PC-3 (cell line): ENCODE measurements around the gene OXCT1. TPM values are rescaled to one million over a fixed set of nuclear protein-coding genes. Genes with fewer than 3 reads are reported as not detected.

Source experiments
- ATAC-seq: fragments of 200-7000 bp; cut with Tn5 transposase; 2 replicates; pipeline ENCODE4 v1.9.1; 2020; ENCODE audit warnings: mild to moderate bottlenecking, moderate library complexity
- BruUV-seq: library from RNA; stranded (reverse); fragments of 400-500 nt; replicated peaks from 2 replicates; lab custom pipeline; 2021; lab: Mats Ljungman, UMichigan
- CTCF ChIA-PET: fragments of 300-600 bp; sonication (Branson Sonifier 250); formaldehyde crosslinking; loops from one replicate; lab custom pipeline; 2022; ENCODE audit warnings: antibody characterized with exemption; lab: Charles Lee
- POLR2A ChIA-PET: fragments of 300-600 bp; sonication (Branson Sonifier 250); formaldehyde crosslinking; loops from one replicate; lab custom pipeline; 2022; ENCODE audit warnings: antibody characterized with exemption; ENCODE audit not compliant: unreplicated experiment; lab: Charles Lee
- DNase-seq: peaks from one replicate; pipeline ENCODE4 v3.0.0-alpha.2; 2015
- H2AFZ ChIP-seq: fragments of 300-600 bp; sonication (generic); 2 replicates; pipeline ENCODE4 v1.6.0; 2016; ENCODE audit warnings: antibody characterized with exemption, low read length
- H3F3A ChIP-seq: fragments of 300-600 bp; sonication (generic); one replicate; pipeline ENCODE4 v1.6.0; 2017; ENCODE audit warnings: antibody characterized with exemption, low read length, control low read depth, mild to moderate bottlenecking; ENCODE audit not compliant: unreplicated experiment
- H3K27ac ChIP-seq: fragments of 300-600 bp; sonication (generic); 2 replicates; pipeline ENCODE4 v1.5.1; 2016; ENCODE audit warnings: mild to moderate bottlenecking, low read length
- H3K27me3 ChIP-seq: fragments of 300-600 bp; sonication (generic); 2 replicates; pipeline ENCODE4 v1.6.1; 2016; ENCODE audit warnings: low read length, mixed read lengths
- H3K36me3 ChIP-seq: fragments of 300-600 bp; sonication (generic); 2 replicates; pipeline ENCODE4 v1.6.1; 2016; ENCODE audit warnings: low read depth, mixed run types, low read length, mixed read lengths
- H3K4me1 ChIP-seq: fragments of 300-600 bp; sonication (generic); 2 replicates; pipeline ENCODE4 v1.5.1; 2016; ENCODE audit warnings: low read length; ENCODE audit not compliant: insufficient read depth
- H3K4me2 ChIP-seq: fragments of 300-600 bp; sonication (generic); 2 replicates; pipeline ENCODE4 v1.6.0; 2016; ENCODE audit warnings: low read length
- H3K4me3 ChIP-seq: fragments of 300-600 bp; sonication (generic); 2 replicates; pipeline ENCODE4 v1.5.1; 2016; ENCODE audit warnings: mild to moderate bottlenecking, low read length, mixed read lengths
- H3K79me2 ChIP-seq: fragments of 300-600 bp; sonication (generic); 2 replicates; pipeline ENCODE4 v1.6.1; 2017; ENCODE audit warnings: low read length, mixed read lengths
- H3K9ac ChIP-seq: fragments of 300-600 bp; sonication (generic); 2 replicates; pipeline ENCODE4 v1.6.0; 2016; ENCODE audit warnings: mild to moderate bottlenecking, low read length
- H3K9me2 ChIP-seq: fragments of 300-600 bp; sonication (generic); replicated peaks from 2 replicates; pipeline ENCODE4 v1.6.1; 2016; ENCODE audit warnings: mixed run types, low read length, mixed read lengths
- H3K9me3 ChIP-seq: fragments of 300-600 bp; sonication (generic); 2 replicates; pipeline ENCODE4 v1.6.1; 2016; ENCODE audit warnings: low read length, mixed read lengths
- H4K20me1 ChIP-seq: fragments of 300-600 bp; sonication (generic); 2 replicates; pipeline ENCODE4 v1.6.1; 2016; ENCODE audit warnings: low read length, mixed read lengths
- EZH2 ChIP-seq: fragments of 300-600 bp; sonication (generic); IDR thresholded peaks from one replicate; pipeline ENCODE4 v1.6.1; 2017; ENCODE audit warnings: antibody characterized with exemption, mild to moderate bottlenecking, low read length; ENCODE audit not compliant: unreplicated experiment
- EZH2phosphoT487 ChIP-seq: fragments of 300-600 bp; sonication (generic); IDR thresholded peaks from 2 replicates; pipeline ENCODE4 v1.6.1; 2018; ENCODE audit warnings: mild to moderate bottlenecking, antibody characterized with exemption, low read length, borderline replicate concordance
- intact Hi-C: fragments of 100-400 bp; cut with micrococcal nuclease; formaldehyde crosslinking; loops from 2 replicates; pipeline ENCODE4 v1.9.0; 2023
- total RNA-seq: library from RNA; depleted of rRNA; stranded (reverse); fragments of >200 nt; gene quantifications from 2 replicates; pipeline ENCODE4 v1.2.3, GENCODE V29; 2014
- TF ChIP-seq, protein P1 (sequence below): fragments of 300-600 bp; sonication (generic); conservative IDR thresholded peaks from 2 replicates; pipeline ENCODE4 v1.5.1; 2017; ENCODE audit warnings: antibody characterized with exemption, low read depth, mild to moderate bottlenecking, low read length

OXCT1 gene
- total RNA-seq, 1 experiment from 2014 or later, result 25.5 TPM

DNA sequence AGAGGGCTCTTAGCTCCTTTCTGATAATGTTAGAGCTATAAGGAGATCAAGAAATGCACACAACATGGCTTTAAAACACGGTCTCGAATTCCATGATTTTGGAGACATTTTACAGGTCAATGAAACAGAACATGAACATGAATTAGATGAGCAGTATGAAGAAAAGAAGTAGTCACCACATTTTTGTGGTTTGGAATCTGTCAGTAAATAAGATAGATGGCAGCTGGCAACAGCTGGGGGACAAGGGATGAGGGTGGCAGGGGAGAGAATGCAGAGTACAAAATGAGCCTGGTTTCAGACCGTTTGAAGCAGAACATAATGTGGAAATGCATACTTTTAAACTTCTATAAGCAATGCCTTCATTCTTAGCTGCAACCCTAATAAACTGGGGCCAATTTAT is 107.1 kb downstream of the OXCT1 start:
- no peaks in the 10 kb centered on the region for H4K20me1 ChIP-seq
- BruUV-seq, result no TSS peak
- H2AFZ ChIP-seq, result no peak overlapping the region
- TF ChIP-seq EZH2phosphoT487 (no peak), EZH2 (no peak)
- TF ChIP-seq, protein P1, sequence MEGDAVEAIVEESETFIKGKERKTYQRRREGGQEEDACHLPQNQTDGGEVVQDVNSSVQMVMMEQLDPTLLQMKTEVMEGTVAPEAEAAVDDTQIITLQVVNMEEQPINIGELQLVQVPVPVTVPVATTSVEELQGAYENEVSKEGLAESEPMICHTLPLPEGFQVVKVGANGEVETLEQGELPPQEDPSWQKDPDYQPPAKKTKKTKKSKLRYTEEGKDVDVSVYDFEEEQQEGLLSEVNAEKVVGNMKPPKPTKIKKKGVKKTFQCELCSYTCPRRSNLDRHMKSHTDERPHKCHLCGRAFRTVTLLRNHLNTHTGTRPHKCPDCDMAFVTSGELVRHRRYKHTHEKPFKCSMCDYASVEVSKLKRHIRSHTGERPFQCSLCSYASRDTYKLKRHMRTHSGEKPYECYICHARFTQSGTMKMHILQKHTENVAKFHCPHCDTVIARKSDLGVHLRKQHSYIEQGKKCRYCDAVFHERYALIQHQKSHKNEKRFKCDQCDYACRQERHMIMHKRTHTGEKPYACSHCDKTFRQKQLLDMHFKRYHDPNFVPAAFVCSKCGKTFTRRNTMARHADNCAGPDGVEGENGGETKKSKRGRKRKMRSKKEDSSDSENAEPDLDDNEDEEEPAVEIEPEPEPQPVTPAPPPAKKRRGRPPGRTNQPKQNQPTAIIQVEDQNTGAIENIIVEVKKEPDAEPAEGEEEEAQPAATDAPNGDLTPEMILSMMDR, result no peak
- H3K36me3 ChIP-seq, result no peaks in the 10 kb centered on the region
- no peak overlapping the region for H3K27ac ChIP-seq
- no peaks in the 10 kb centered on the region for H3K9me2 ChIP-seq
- DNase-seq, result peak; percentile 32
- no peak overlapping the region for H3K4me2 ChIP-seq
- H3K9ac ChIP-seq, result no peak overlapping the region
- intact Hi-C loops, result no loop called here
- POLR2A ChIA-PET, result no interaction called here
- CTCF ChIA-PET, result no interaction called here
- no peaks in the 10 kb centered on the region for H3K79me2 ChIP-seq
- 0 out of 2 replicates have a peak, but pooled peaks cover 5% of the 10 kb centered on the region for H3K4me1 ChIP-seq
- no peaks in the 10 kb centered on the region for H3K9me3 ChIP-seq
- no peaks in the 10 kb centered on the region for H3K27me3 ChIP-seq
- no peaks in the 10 kb centered on the region for H3F3A ChIP-seq
- peak; percentile 50; the same call in 1 of the 2 replicates for ATAC-seq
- H3K4me3 ChIP-seq, result no peak overlapping the region

DNA sequence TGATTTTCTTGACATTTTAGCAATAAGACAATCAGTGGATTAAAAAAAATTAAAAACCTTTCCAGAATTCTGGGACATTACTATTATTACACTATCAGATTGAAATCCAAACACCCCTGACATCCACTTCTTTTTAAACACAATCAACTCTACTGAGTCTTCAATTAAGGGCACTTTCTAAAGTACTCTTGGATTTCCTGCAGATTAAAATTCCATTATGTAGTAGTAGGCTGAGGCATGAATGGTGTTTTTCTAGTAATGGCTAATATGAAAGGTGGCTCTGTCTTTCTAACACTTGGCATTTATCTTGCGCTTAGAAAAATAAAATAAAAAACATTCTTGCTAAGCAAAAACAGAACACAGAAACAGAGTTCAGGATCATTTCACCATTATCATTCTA is 107.8 kb downstream of the OXCT1 start:
- CTCF ChIA-PET, result no interaction called here
- H3K4me2 ChIP-seq, result no peak overlapping the region

DNA sequence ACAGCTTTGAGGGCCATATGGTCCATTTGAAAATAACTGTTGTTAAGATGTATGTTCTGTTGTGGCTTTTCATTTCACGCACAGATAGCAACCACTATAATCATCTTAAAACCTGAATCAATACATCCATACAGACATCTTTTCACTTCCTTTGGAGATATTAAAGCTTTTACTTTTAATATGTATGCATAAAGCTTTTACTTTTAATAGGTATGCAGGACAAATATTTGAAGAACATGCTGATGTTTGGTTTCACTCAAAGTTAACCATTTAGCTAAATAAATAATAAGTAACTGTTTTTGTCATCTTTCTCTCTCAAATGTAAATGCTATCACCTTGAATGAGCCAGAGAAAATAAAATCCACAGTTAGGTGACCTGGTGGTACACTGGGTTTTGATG is 108.6 kb downstream of the OXCT1 start:
- no peaks in the 10 kb centered on the region for H3K36me3 ChIP-seq
- ATAC-seq (peak; percentile 67), DNase-seq (no peak)
- H3K27me3 ChIP-seq, result no peaks in the 10 kb centered on the region
- BruUV-seq, result no TSS peak
- POLR2A ChIA-PET, result no interaction called here
- no peaks in the 10 kb centered on the region for H3K9me3 ChIP-seq
- no peak overlapping the region for H3K4me3 ChIP-seq
- H2AFZ ChIP-seq, result no peak overlapping the region
- H4K20me1 ChIP-seq, result no peaks in the 10 kb centered on the region
- TF ChIP-seq, protein P1, result no peak
- TF ChIP-seq EZH2phosphoT487, result no peak
- no peak for TF ChIP-seq EZH2
- 0 out of 2 replicates have a peak, but pooled peaks cover 5% of the 10 kb centered on the region for H3K4me1 ChIP-seq
- H3K4me2 ChIP-seq, result no peak overlapping the region
- no peaks in the 10 kb centered on the region for H3K79me2 ChIP-seq
- intact Hi-C loops, result loop anchor here (1.0 kb wide), 1 partner anchor 74 kb away; no protein-coding TSS in a partner anchor
- H3K9me2 ChIP-seq, result no peaks in the 10 kb centered on the region
- H3K9ac ChIP-seq, result no peak overlapping the region
- CTCF ChIA-PET, result no interaction called here
- no peak overlapping the region for H3K27ac ChIP-seq
- no peaks in the 10 kb centered on the region for H3F3A ChIP-seq

More for the DNA sequence above, 107.8 kb downstream of the OXCT1 start:
- intact Hi-C loops, result no loop called here
- DNase-seq (no peak), ATAC-seq (no peak)
- H2AFZ ChIP-seq, result no peak overlapping the region
- no peak overlapping the region for H3K9ac ChIP-seq
- H3K9me2 ChIP-seq, result no peaks in the 10 kb centered on the region
- no peak overlapping the region for H3K4me3 ChIP-seq
- H3K27me3 ChIP-seq, result no peaks in the 10 kb centered on the region
- POLR2A ChIA-PET, result no interaction called here
- no peaks in the 10 kb centered on the region for H3F3A ChIP-seq
- BruUV-seq, result no TSS peak
- no peaks in the 10 kb centered on the region for H3K36me3 ChIP-seq
- H3K4me1 ChIP-seq, result 0 out of 2 replicates have a peak, but pooled peaks cover 5% of the 10 kb centered on the region
- no peaks in the 10 kb centered on the region for H3K9me3 ChIP-seq
- H4K20me1 ChIP-seq, result no peaks in the 10 kb centered on the region
- H3K27ac ChIP-seq, result no peak overlapping the region
- H3K79me2 ChIP-seq, result no peaks in the 10 kb centered on the region
- TF ChIP-seq, protein P1, result no peak
- TF ChIP-seq EZH2phosphoT487 (no peak), EZH2 (no peak)
